ENCODE data around the gene SLC13A4.

DNA sequence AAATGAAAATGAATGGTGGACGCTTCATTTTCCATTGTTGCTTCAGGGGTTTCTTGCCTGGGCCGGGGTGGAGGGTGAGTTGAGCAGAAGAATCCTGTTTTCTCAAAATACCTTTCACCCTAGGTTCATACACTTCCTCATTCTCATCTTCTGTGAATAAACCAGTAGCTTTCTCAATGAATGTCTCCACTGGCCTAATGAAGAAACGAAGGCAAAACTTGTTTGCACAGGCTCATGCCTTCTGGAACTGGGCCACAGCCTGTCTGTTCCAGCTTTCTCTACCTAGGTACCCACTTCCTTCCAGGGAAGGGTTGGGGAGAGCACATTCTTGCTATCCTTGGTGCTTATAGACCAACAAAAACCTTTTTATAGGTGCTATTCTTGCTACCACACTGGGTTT lies 44.4 kb downstream of the SLC13A4 start:
- TF ChIP-seq POLR2A (IDR thresholded peaks at IDR 0.05; ENCODE audit: low read depth, low read length): no peak
- no peak for TF ChIP-seq TAF1 (IDR thresholded peaks at IDR 0.05; ENCODE audit: low read depth, low read length)

Data from GM12891 (cell line).